NAMALWA (cell line): ENCODE data around the gene SLC35G3.
"Not testable (repeated sequence)": the region's sequence is repeated elsewhere in the genome, so short reads cannot be mapped to it uniquely, and the experiment has no call there.

Experiments used
- DNase-seq: peaks from one replicate; pipeline ENCODE4 v3.0.0-alpha.2; 2015; ENCODE audit warnings: low spot score

Gene SLC35G3

GRCh38 chr17:35164716-35165115, 29.5 kb downstream of the SLC35G3 start:
- no peak for DNase-seq

- no peak for DNase-seq
Observed at GRCh38 chr17:35163886-35164285, 30.3 kb downstream of the SLC35G3 start.

GRCh38 chr17:35162755-35163154, 31.4 kb downstream of the SLC35G3 start:
- no peak for DNase-seq

- no peak for DNase-seq
Observed at GRCh38 chr17:35161281-35161761, 32.9 kb downstream of the SLC35G3 start.

GRCh38 chr17:35160354-35161201, 33.6 kb downstream of the SLC35G3 start:
- no peak for DNase-seq

GRCh38 chr17:35159940-35160339, 34.3 kb downstream of the SLC35G3 start:
- DNase-seq: no peak

- no peak for DNase-seq
Observed at GRCh38 chr17:35155246-35155645, 38.9 kb downstream of the SLC35G3 start.

GRCh38 chr17:35154196-35155165, 39.7 kb downstream of the SLC35G3 start:
- no peak for DNase-seq

GRCh38 chr17:35152421-35153140, 41.6 kb downstream of the SLC35G3 start:
- DNase-seq: no peak

GRCh38 chr17:35151080-35151479, 43.1 kb downstream of the SLC35G3 start:
- DNase-seq: not testable (repeated sequence)

GRCh38 chr17:35149941-35150340, 44.3 kb downstream of the SLC35G3 start:
- DNase-seq: no peak

GRCh38 chr17:35148144-35148543, 46.0 kb downstream of the SLC35G3 start:
- no peak for DNase-seq

- no peak for DNase-seq
Observed at GRCh38 chr17:35147375-35147905, 46.8 kb downstream of the SLC35G3 start, which contains the start of gene UNC45B. UNC45B (plus strand) TSS chr17:35147817; CDS start chr17:35148264, 447 bp downstream.

- DNase-seq: no peak
Observed at GRCh38 chr17:35146214-35146833, 47.9 kb downstream of the SLC35G3 start.

- no peak for DNase-seq
Observed at GRCh38 chr17:35144840-35145239, 49.4 kb downstream of the SLC35G3 start.
